IMR-90 (cell line): ENCODE data around the gene DUSP7. TPM values are rescaled to one million over a fixed set of nuclear protein-coding genes. Genes with fewer than 3 reads are reported as not detected.

Source experiments
- ATAC-seq: fragments of 200-7000 bp; cut with Tn5 transposase; 2 replicates; pipeline ENCODE4 v1.9.1; 2020; ENCODE audit warnings: low read depth, mild to moderate bottlenecking, moderate library complexity
- BruUV-seq: library from RNA; stranded (reverse); fragments of 400-500 nt; replicated peaks from 2 replicates; lab custom pipeline; 2021; lab: Mats Ljungman, UMichigan
- CTCF ChIA-PET: fragments of 300-600 bp; formaldehyde crosslinking; extraction: SDS; loops from one replicate; lab custom pipeline; 2021; ENCODE audit warnings: antibody characterized with exemption; lab: Yijun Ruan, JAX
- POLR2A ChIA-PET: fragments of 300-600 bp; sonication (Branson Sonifier 250); formaldehyde crosslinking; loops from one replicate; lab custom pipeline; 2022; ENCODE audit warnings: antibody characterized with exemption; ENCODE audit not compliant: unreplicated experiment; lab: Charles Lee
- DNase-seq: peaks from one replicate; pipeline ENCODE4 v3.0.0; 2013
- H2AFZ ChIP-seq: replicated peaks from 2 replicates; pipeline ENCODE3; 2013; ENCODE audit warnings: low read length, mild to moderate bottlenecking; ENCODE audit not compliant: poor library complexity
- H2AK5ac ChIP-seq: 2 replicates; pipeline ENCODE4 v1.6.1; 2013; ENCODE audit warnings: low read depth, low read length, inconsistent platforms
- H2AK9ac ChIP-seq: replicated peaks from 2 replicates; pipeline ENCODE3; 2013; ENCODE audit warnings: mild to moderate bottlenecking, low read depth, low read length, moderate library complexity; ENCODE audit not compliant: poor library complexity
- H2BK120ac ChIP-seq: 2 replicates; pipeline ENCODE4 v1.6.1; 2013; ENCODE audit warnings: low read depth, low read length, inconsistent platforms
- H2BK15ac ChIP-seq: 3 replicates; pipeline ENCODE4 v1.6.1; 2013; ENCODE audit warnings: low read depth, low read length, inconsistent platforms
- H2BK20ac ChIP-seq: 2 replicates; pipeline ENCODE4 v1.6.1; 2013; ENCODE audit warnings: low read depth, mild to moderate bottlenecking, inconsistent platforms, low read length, moderate library complexity
- H2BK5ac ChIP-seq: 2 replicates; pipeline ENCODE4 v1.6.1; 2013; ENCODE audit warnings: mild to moderate bottlenecking, low read depth, low read length, inconsistent platforms; ENCODE audit not compliant: poor library complexity, severe bottlenecking
- H3K14ac ChIP-seq: replicated peaks from 2 replicates; pipeline ENCODE4 v1.6.1; 2013; ENCODE audit warnings: low read depth, low read length, inconsistent platforms
- H3K18ac ChIP-seq: 2 replicates; pipeline ENCODE4 v1.6.1; 2013; ENCODE audit warnings: low read depth, low read length, control low read depth
- H3K23ac ChIP-seq: 2 replicates; pipeline ENCODE4 v1.6.1; 2013; ENCODE audit warnings: low read depth, low read length, inconsistent platforms
- H3K27ac ChIP-seq: 2 replicates; pipeline ENCODE4 v1.5.1; 2013; ENCODE audit warnings: mild to moderate bottlenecking, control low read depth, low read length; ENCODE audit not compliant: insufficient read depth
- H3K27me3 ChIP-seq: 2 replicates; pipeline ENCODE4 v1.6.1; 2013; ENCODE audit warnings: low read length; ENCODE audit not compliant: control insufficient read depth, insufficient read depth
- H3K36me3 ChIP-seq: 2 replicates; pipeline ENCODE4 v1.6.1; 2013; ENCODE audit warnings: low read length, mixed read lengths; ENCODE audit not compliant: control insufficient read depth, insufficient read depth
- H3K4ac ChIP-seq: 2 replicates; pipeline ENCODE4 v1.6.1; 2013; ENCODE audit warnings: low read depth, low read length, inconsistent platforms
- H3K4me1 ChIP-seq: 2 replicates; pipeline ENCODE4 v1.6.1; 2013; ENCODE audit warnings: low read length, mixed read lengths; ENCODE audit not compliant: control insufficient read depth, insufficient read depth
- H3K4me2 ChIP-seq: 2 replicates; pipeline ENCODE4 v1.6.1; 2013; ENCODE audit warnings: low read depth, mild to moderate bottlenecking, control low read depth, low read length, moderate library complexity
- H3K4me3 ChIP-seq: 2 replicates; pipeline ENCODE4 v1.5.1; 2013; ENCODE audit warnings: low read depth, mild to moderate bottlenecking, control low read depth, low read length, moderate library complexity; ENCODE audit not compliant: insufficient read depth
- H3K56ac ChIP-seq: 2 replicates; pipeline ENCODE4 v1.6.1; 2013; ENCODE audit warnings: low read length, inconsistent platforms; ENCODE audit not compliant: insufficient read depth; ENCODE audit errors: extremely low read depth
- H3K79me1 ChIP-seq, 2 experiments: 2 replicates each; pipeline ENCODE4 v1.6.1; 2013; ENCODE audit warnings: low read length in 2 of 2, inconsistent platforms in 1 of 2, low read depth in 1 of 2
- H3K9ac ChIP-seq: 2 replicates; pipeline ENCODE4 v1.6.1; 2013; ENCODE audit warnings: low read depth, low read length, control low read depth
- H3K9me1 ChIP-seq: 2 replicates; pipeline ENCODE4 v1.6.1; 2013; ENCODE audit warnings: low read length, inconsistent platforms; ENCODE audit not compliant: insufficient read depth
- H3K9me3 ChIP-seq: 2 replicates; pipeline ENCODE4 v1.6.1; 2013; ENCODE audit warnings: low read length; ENCODE audit not compliant: control insufficient read depth, insufficient read depth
- H4K20me1 ChIP-seq: 2 replicates; pipeline ENCODE4 v1.6.1; 2013; ENCODE audit warnings: low read length, inconsistent platforms; ENCODE audit not compliant: insufficient read depth
- H4K5ac ChIP-seq: 2 replicates; pipeline ENCODE4 v1.6.1; 2013; ENCODE audit warnings: mild to moderate bottlenecking, low read depth, low read length, control low read depth
- H4K8ac ChIP-seq, 2 experiments: 2 replicates each; pipeline ENCODE4 v1.6.1; 2013; ENCODE audit warnings: low read depth in 2 of 2, low read length in 2 of 2, control low read depth in 1 of 2, inconsistent platforms in 1 of 2
- H4K91ac ChIP-seq: 2 replicates; pipeline ENCODE4 v1.6.1; 2013; ENCODE audit warnings: low read depth, low read length, inconsistent platforms; ENCODE audit not compliant: insufficient read depth
- BHLHE40 ChIP-seq: fragments of 150-350 bp; IDR thresholded peaks from 2 replicates; pipeline ENCODE4 v1.6.1; 2016; ENCODE audit warnings: mild to moderate bottlenecking, low read depth, low read length
- CHD1 ChIP-seq: IDR thresholded peaks from 2 replicates; pipeline ENCODE4 v1.6.1; 2012; ENCODE audit warnings: low read depth, low read length, improper control_type of control experiment
- CTCF ChIP-seq: conservative IDR thresholded peaks from 2 replicates; pipeline ENCODE4 v1.5.1; 2012; ENCODE audit warnings: mild to moderate bottlenecking, low read depth, low read length, improper control_type of control experiment
- ELK1 ChIP-seq: fragments of 150-350 bp; IDR thresholded peaks from 2 replicates; pipeline ENCODE4 v1.6.1; 2016; ENCODE audit warnings: low read depth, mild to moderate bottlenecking, low read length, moderate library complexity, borderline replicate concordance
- FOS ChIP-seq: fragments of 150-350 bp; IDR thresholded peaks from 2 replicates; pipeline ENCODE4 v1.6.1; 2016; ENCODE audit warnings: low read depth, low read length
- MAZ ChIP-seq: IDR thresholded peaks from 2 replicates; pipeline ENCODE4 v1.6.1; 2012; ENCODE audit warnings: low read depth, mild to moderate bottlenecking, low read length, improper control_type of control experiment, moderate library complexity, borderline replicate concordance
- NFE2L2 ChIP-seq: fragments of 150-350 bp; IDR thresholded peaks from 2 replicates; pipeline ENCODE4 v1.6.1; 2016; ENCODE audit warnings: low read depth, mild to moderate bottlenecking, low read length
- POLR2A ChIP-seq: IDR thresholded peaks from 2 replicates; pipeline ENCODE4 v1.6.1; 2012; ENCODE audit warnings: mild to moderate bottlenecking, low read depth, low read length
- RAD21 ChIP-seq: IDR thresholded peaks from 2 replicates; pipeline ENCODE4 v1.6.1; 2012; ENCODE audit warnings: low read length, improper control_type of control experiment
- RCOR1 ChIP-seq: IDR thresholded peaks from 2 replicates; pipeline ENCODE4 v1.6.1; 2012; ENCODE audit warnings: mild to moderate bottlenecking, low read length, improper control_type of control experiment; ENCODE audit not compliant: insufficient replicate concordance
- SMC3 ChIP-seq: fragments of 150-350 bp; IDR thresholded peaks from 2 replicates; pipeline ENCODE4 v1.6.1; 2016; ENCODE audit warnings: low read depth, mild to moderate bottlenecking, antibody characterized with exemption, low read length, moderate library complexity
- WGBS, 2 experiments: methylation state at CpG; one replicate each; pipeline versions ENCODE4 v1.1.5 to v1.1.7; 2013; ENCODE audit warnings: missing lambda C conversion rate in 2 of 2; ENCODE audit not compliant: insufficient read length in 1 of 2; ENCODE audit errors: extremely low coverage in 2 of 2; 5-methylcytosine and 5-hydroxymethylcytosine counted together
- dilution Hi-C: fragments of 300-500 bp; cut with HindIII; formaldehyde crosslinking; loops from one replicate; pipeline ENCODE4 v1.14.3; 2018; ENCODE audit warnings: low sequenced_read_pairs; ENCODE audit not compliant: unreplicated experiment
- in situ Hi-C: fragments of 300-500 bp; cut with MboI; formaldehyde crosslinking; loops from 3 replicates; pipeline ENCODE4 v1.14.3; 2019; ENCODE audit warnings: low sequenced_read_pairs, inconsistent platforms, mixed read lengths
- intact Hi-C: fragments of 100-400 bp; cut with micrococcal nuclease; formaldehyde crosslinking; loops from 2 replicates; pipeline ENCODE4 v1.10.0; 2022
- polyA plus RNA-seq, 3 experiments: library from polyadenylated mRNA; depleted of rRNA; stranded (reverse); fragments of >200 nt; gene quantifications; 2 replicates each; pipeline ENCODE4 v1.2.3, GENCODE V29; 2012; ENCODE audit warnings: low replicate concordance in 1 of 3
- total RNA-seq: library from RNA; depleted of rRNA; stranded (reverse); fragments of >200 nt; gene quantifications from 2 replicates; pipeline ENCODE4 v1.2.3, GENCODE V29; 2012
- TF ChIP-seq, protein P1 (sequence below): fragments of 150-350 bp; IDR thresholded peaks from 2 replicates; pipeline ENCODE4 v1.6.1; 2017; ENCODE audit warnings: mild to moderate bottlenecking, antibody characterized with exemption, low read length, low read depth

DUSP7 gene
- total and polyA plus RNA-seq, 2 of the 4 experiments (the other 2 are of a cell fraction) = 9.3 to 24.0 TPM

- Histone ChIP-seq H3K27me3 (no peaks in the 10 kb centered on the region), H3K4me2 (no peak overlapping the region), H2BK15ac (no peak overlapping the region), H3K9ac (no peak overlapping the region), H2AK9ac (peak overlapping the region; percentile 96), H3K4ac (no peak overlapping the region), H3K18ac (no peak overlapping the region), H4K20me1 (no peaks in the 10 kb centered on the region), H3K14ac (no peak overlapping the region), H3K23ac (no peak overlapping the region), H2AK5ac (no peak overlapping the region), H3K4me1 (peaks cover 11% of the 10 kb centered on the region), H3K56ac (no peak overlapping the region), H2AFZ (peak overlapping the region; percentile 80), H3K36me3 (no peaks in the 10 kb centered on the region), H3K9me1 (no peaks in the 10 kb centered on the region), H4K5ac (no peak overlapping the region), H3K4me3 (no peak overlapping the region), H4K8ac (no peak overlapping the region), H2BK120ac (no peak overlapping the region), H3K9me3 (no peaks in the 10 kb centered on the region), H3K27ac (no peak overlapping the region), H2BK5ac (no peak overlapping the region), H2BK20ac (no peak overlapping the region), H4K91ac (no peak overlapping the region), H3K79me1 (no peaks in the 10 kb centered on the region)
- WGBS, 2 experiments = no CpG with 5 or more reads among the region's 18 CpGs
- no peak for TF ChIP-seq ELK1
- TF ChIP-seq SMC3 = peak; percentile 95
- TF ChIP-seq NFE2L2 = no peak
- peak; percentile 96 for TF ChIP-seq CTCF
- TF ChIP-seq, protein P1, sequence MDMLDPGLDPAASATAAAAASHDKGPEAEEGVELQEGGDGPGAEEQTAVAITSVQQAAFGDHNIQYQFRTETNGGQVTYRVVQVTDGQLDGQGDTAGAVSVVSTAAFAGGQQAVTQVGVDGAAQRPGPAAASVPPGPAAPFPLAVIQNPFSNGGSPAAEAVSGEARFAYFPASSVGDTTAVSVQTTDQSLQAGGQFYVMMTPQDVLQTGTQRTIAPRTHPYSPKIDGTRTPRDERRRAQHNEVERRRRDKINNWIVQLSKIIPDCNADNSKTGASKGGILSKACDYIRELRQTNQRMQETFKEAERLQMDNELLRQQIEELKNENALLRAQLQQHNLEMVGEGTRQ = no peak
- no peak for TF ChIP-seq FOS
- TF ChIP-seq MAZ = peak; percentile 48; the same call in 1 of the 2 replicates
- TF ChIP-seq RCOR1 = no peak
- peak; percentile 97 for TF ChIP-seq RAD21
- TF ChIP-seq POLR2A = peak; percentile 54; the same call in 1 of the 2 replicates
- no peak for TF ChIP-seq BHLHE40
- no peak for TF ChIP-seq CHD1
- intact Hi-C loops (loop anchor here (1.0 to 5.0 kb wide), 3 partner anchors 122 to 336 kb away; no protein-coding TSS in a partner anchor), dilution Hi-C loops (no loop called here), in situ Hi-C loops (loop anchor here (5.0 kb wide), 1 partner anchor 126 kb away; no protein-coding TSS in a partner anchor)
- POLR2A ChIA-PET = interaction anchor here (0.5 to 0.6 kb wide), 2 partner anchors 135 to 140 kb away, joined by 3 read pairs; no protein-coding TSS in a partner anchor
- CTCF ChIA-PET = interaction anchor here (0.7 to 1.7 kb wide), 9 partner anchors 20 to 146 kb away, joined by 3 to 6 read pairs (median 5); no protein-coding TSS in a partner anchor
- ATAC-seq (peak; percentile 75), DNase-seq (peak; percentile 43)
- BruUV-seq = no TSS peak
Observed at GRCh38 chr3:52001443-52001974, 54.9 kb downstream of the DUSP7 start.
